HepG2 (cell line): ENCODE measurements around the gene ZNF546. TPM values are rescaled to one million over a fixed set of nuclear protein-coding genes. Genes with fewer than 3 reads are reported as not detected.

ENCODE experiments used
- ADNP ChIP-seq: sonication (generic); formaldehyde crosslinking; IDR thresholded peaks from 2 replicates; pipeline ENCODE4 v1.4.0; 2020; ENCODE audit warnings: missing genetic modification reagents
- BRF2 ChIP-seq: sonication (generic); formaldehyde crosslinking; IDR thresholded peaks from 2 replicates; pipeline ENCODE4 v1.8.1; 2022; ENCODE audit warnings: mild to moderate bottlenecking, missing genetic modification reagents
- E2F5 ChIP-seq: sonication (generic); formaldehyde crosslinking; conservative IDR thresholded peaks from 2 replicates; pipeline ENCODE4 v1.4.0; 2020; ENCODE audit warnings: missing genetic modification reagents
- IRF1 ChIP-seq: sonication (generic); formaldehyde crosslinking; IDR thresholded peaks from 2 replicates; pipeline ENCODE4 v1.4.0; 2020; ENCODE audit warnings: low read depth, mild to moderate bottlenecking, missing genetic modification reagents
- KLF11 ChIP-seq: IDR thresholded peaks from 2 replicates; pipeline ENCODE4 v1.6.1; 2016; ENCODE audit warnings: missing compliant biosample characterization
- MIER3 ChIP-seq: IDR thresholded peaks from 2 replicates; pipeline ENCODE4 v1.6.1; 2016; ENCODE audit warnings: missing compliant biosample characterization, borderline replicate concordance
- MTF2 ChIP-seq: sonication (generic); formaldehyde crosslinking; IDR thresholded peaks from 2 replicates; pipeline ENCODE4 v1.5.0; 2020; ENCODE audit warnings: missing genetic modification reagents, borderline replicate concordance
- PITX1 ChIP-seq: sonication (generic); formaldehyde crosslinking; IDR thresholded peaks from 2 replicates; pipeline ENCODE4 v1.5.1; 2020; ENCODE audit warnings: mild to moderate bottlenecking, missing genetic modification reagents
- RARG ChIP-seq: sonication (generic); formaldehyde crosslinking; IDR thresholded peaks from 2 replicates; pipeline ENCODE4 v1.4.0; 2020; ENCODE audit warnings: low read depth, mild to moderate bottlenecking, missing genetic modification reagents
- RFX3 ChIP-seq: IDR thresholded peaks from 2 replicates; pipeline ENCODE4 v1.6.1; 2016; ENCODE audit warnings: missing biosample characterization, missing genetic modification reagents
- SPEN ChIP-seq: sonication (generic); formaldehyde crosslinking; IDR thresholded peaks from 2 replicates; pipeline ENCODE4 v1.5.1; 2020; ENCODE audit warnings: low read depth, mild to moderate bottlenecking, missing genetic modification reagents
- ZBTB21 ChIP-seq: sonication (generic); formaldehyde crosslinking; IDR thresholded peaks from 2 replicates; pipeline ENCODE4 v1.4.0; 2020; ENCODE audit warnings: missing genetic modification reagents
- ZNF143 ChIP-seq: sonication (generic); formaldehyde crosslinking; IDR thresholded peaks from 2 replicates; pipeline ENCODE4 v1.4.0; 2020; ENCODE audit warnings: missing genetic modification reagents
- ZNF253 ChIP-seq: sonication (generic); formaldehyde crosslinking; IDR thresholded peaks from 2 replicates; pipeline ENCODE4 v1.8.0; 2022; ENCODE audit warnings: mild to moderate bottlenecking, missing genetic modification reagents, borderline replicate concordance
- ZNF317 ChIP-seq: sonication (generic); formaldehyde crosslinking; IDR thresholded peaks from 2 replicates; pipeline ENCODE4 v1.5.0; 2020; ENCODE audit warnings: mild to moderate bottlenecking, missing genetic modification reagents
- ZNF329 ChIP-seq: sonication (generic); formaldehyde crosslinking; IDR thresholded peaks from 2 replicates; pipeline ENCODE4 v1.9.0; 2021; ENCODE audit warnings: low read depth, mild to moderate bottlenecking, missing genetic modification reagents
- ZNF354B ChIP-seq: sonication (generic); formaldehyde crosslinking; IDR thresholded peaks from 2 replicates; pipeline ENCODE4 v1.8.0; 2022; ENCODE audit warnings: mild to moderate bottlenecking, missing genetic modification reagents
- ZNF652 ChIP-seq: IDR thresholded peaks from 2 replicates; pipeline ENCODE4 v1.6.1; 2016; ENCODE audit warnings: low read depth, borderline replicate concordance
- ZSCAN29 ChIP-seq: sonication (generic); formaldehyde crosslinking; conservative IDR thresholded peaks from 2 replicates; pipeline ENCODE4 v1.4.0; 2020; ENCODE audit warnings: mild to moderate bottlenecking, missing genetic modification reagents
- polyA plus RNA-seq, 8 experiments: library from polyadenylated mRNA; depleted of rRNA in 3 of 8; stranded (reverse) in 7 of 8; unstranded in 1 of 8; fragments of >200 nt; fragmentation: Illumina TruSeq in 4 of 8; extraction: Trizol in 4 of 8; gene quantifications; 2 replicates each; pipeline versions ENCODE4 v1.2.1 to v1.2.3, GENCODE V29; 2011 to 2016; ENCODE audit warnings: low read depth in 4 of 8, missing spikeins in 1 of 8, mixed read lengths in 1 of 8; ENCODE audit not compliant: insufficient read depth in 1 of 8
- total RNA-seq, 5 experiments: library from RNA; depleted of rRNA; stranded (reverse); fragments of >200 nt; fragmentation: Illumina TruSeq; extraction: Trizol; gene quantifications; 2 replicates each; pipeline ENCODE4 v1.2.3, GENCODE V29; 2016; ENCODE audit warnings: low read depth in 1 of 5
- TF ChIP-seq, protein P1 (sequence below): sonication (generic); formaldehyde crosslinking; IDR thresholded peaks from 2 replicates; pipeline ENCODE4 v1.4.0; 2020; ENCODE audit warnings: mild to moderate bottlenecking, missing genetic modification reagents, borderline replicate concordance
- TF ChIP-seq, protein P2 (sequence below): sonication (generic); formaldehyde crosslinking; IDR thresholded peaks from 2 replicates; pipeline ENCODE4 v1.4.0; 2020; ENCODE audit warnings: mild to moderate bottlenecking, missing genetic modification reagents
- TF ChIP-seq, protein P3 (sequence below): sonication (generic); formaldehyde crosslinking; IDR thresholded peaks from 2 replicates; pipeline ENCODE4 v1.5.1; 2020; ENCODE audit warnings: missing genetic modification reagents, mild to moderate bottlenecking, borderline replicate concordance

ZNF546 gene
- total and polyA plus RNA-seq, 2 of the 13 experiments (the other 11 are each of a cell fraction or from before 2014, with no cell fraction given), result 2.2 to 4.1 TPM

GRCh38 chr19:39996218-39996810 lies 546 bp upstream of the ZNF546 start (continued):
- TF ChIP-seq RARG (CRISPR knock-in tag) (0 out of 2 replicates have a peak, but pooled peaks have one; percentile 13), ZNF329 (CRISPR knock-in tag) (no peak), ZSCAN29 (CRISPR knock-in tag) (peak; percentile 44; the same call in 1 of the 2 replicates), ADNP (CRISPR knock-in tag) (no peak), ZNF652 (CRISPR knock-in tag) (no peak), ZNF143 (CRISPR knock-in tag) (no peak), KLF11 (CRISPR knock-in tag) (no peak), PITX1 (CRISPR knock-in tag) (no peak), ZNF317 (CRISPR knock-in tag) (no peak), BRF2 (CRISPR knock-in tag) (no peak), RFX3 (CRISPR knock-in tag) (no peak), ZNF354B (CRISPR knock-in tag) (0 out of 2 replicates have a peak, but pooled peaks have one; percentile 29), ZNF253 (no peak), MIER3 (no peak), ZBTB21 (CRISPR knock-in tag) (peak; percentile 45; the same call in 1 of the 2 replicates), SPEN (CRISPR knock-in tag) (no peak), IRF1 (no peak), MTF2 (CRISPR knock-in tag) (no peak), E2F5 (no peak)
- TF ChIP-seq, protein P1, sequence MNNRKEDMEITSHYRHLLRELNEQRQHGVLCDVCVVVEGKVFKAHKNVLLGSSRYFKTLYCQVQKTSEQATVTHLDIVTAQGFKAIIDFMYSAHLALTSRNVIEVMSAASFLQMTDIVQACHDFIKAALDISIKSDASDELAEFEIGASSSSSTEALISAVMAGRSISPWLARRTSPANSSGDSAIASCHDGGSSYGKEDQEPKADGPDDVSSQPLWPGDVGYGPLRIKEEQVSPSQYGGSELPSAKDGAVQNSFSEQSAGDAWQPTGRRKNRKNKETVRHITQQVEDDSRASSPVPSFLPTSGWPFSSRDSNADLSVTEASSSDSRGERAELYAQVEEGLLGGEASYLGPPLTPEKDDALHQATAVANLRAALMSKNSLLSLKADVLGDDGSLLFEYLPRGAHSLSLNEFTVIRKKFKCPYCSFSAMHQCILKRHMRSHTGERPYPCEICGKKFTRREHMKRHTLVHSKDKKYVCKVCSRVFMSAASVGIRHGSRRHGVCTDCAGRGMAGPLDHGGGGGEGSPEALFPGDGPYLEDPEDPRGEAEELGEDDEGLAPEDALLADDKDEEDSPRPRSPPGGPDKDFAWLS (CRISPR knock-in tag), result no peak
- TF ChIP-seq, protein P2, sequence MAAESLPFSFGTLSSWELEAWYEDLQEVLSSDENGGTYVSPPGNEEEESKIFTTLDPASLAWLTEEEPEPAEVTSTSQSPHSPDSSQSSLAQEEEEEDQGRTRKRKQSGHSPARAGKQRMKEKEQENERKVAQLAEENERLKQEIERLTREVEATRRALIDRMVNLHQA (CRISPR knock-in tag), result no peak
- TF ChIP-seq, protein P3, sequence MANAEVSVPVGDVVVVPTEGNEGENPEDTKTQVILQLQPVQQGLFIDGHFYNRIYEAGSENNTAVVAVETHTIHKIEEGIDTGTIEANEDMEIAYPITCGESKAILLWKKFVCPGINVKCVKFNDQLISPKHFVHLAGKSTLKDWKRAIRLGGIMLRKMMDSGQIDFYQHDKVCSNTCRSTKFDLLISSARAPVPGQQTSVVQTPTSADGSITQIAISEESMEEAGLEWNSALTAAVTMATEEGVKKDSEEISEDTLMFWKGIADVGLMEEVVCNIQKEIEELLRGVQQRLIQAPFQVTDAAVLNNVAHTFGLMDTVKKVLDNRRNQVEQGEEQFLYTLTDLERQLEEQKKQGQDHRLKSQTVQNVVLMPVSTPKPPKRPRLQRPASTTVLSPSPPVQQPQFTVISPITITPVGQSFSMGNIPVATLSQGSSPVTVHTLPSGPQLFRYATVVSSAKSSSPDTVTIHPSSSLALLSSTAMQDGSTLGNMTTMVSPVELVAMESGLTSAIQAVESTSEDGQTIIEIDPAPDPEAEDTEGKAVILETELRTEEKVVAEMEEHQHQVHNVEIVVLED, result no peak
